ENCODE results near the gene ILDR2.

The ILDR2 gene

DNA sequence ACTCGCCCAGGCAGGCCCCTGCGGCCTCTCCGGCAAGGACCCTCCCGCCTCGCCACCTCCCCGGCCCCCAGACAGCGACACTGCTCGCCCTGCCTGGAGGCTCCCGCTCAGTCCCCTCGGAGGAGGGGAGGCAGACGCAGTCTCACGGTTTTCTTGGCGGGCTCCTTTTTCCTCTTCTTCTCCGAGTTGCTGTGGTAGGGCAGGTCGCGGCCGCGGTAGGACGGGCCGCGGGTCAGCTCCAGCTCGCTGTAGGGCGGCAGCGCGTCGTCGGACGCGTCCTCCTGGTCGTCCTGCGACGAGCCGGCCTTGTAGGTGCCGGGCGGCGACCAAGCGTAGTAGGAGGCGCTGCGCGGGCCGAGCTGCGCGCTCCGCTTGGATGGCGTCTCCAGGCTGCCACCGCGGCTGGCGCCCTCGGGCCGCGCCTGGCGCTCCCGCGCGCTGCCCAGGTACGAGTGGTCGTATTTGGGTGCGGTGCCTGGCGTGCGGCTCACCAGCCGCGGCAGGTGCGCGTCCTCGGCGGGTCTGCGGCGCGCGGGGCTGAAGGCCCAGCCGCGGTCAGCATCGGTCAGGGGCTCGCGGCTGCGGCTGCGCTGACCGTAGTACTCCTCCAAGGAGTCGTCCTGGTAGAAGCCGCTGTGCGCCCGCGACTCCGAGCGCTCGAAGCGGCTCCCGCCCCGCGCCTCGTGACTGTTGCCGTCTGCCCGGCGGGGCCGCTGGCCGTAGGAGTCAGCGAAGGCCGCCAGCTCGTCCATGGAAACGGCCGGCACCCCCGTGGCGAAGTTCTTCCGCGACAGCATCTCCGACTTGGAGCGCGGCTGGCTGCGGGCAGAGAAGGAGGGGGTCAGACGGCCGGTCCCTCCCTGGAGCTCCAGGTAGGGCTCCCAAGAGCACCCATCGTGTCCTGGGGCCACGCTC lies 54.5 kb downstream of the ILDR2 start:
- DNase-seq: no peak

DNA sequence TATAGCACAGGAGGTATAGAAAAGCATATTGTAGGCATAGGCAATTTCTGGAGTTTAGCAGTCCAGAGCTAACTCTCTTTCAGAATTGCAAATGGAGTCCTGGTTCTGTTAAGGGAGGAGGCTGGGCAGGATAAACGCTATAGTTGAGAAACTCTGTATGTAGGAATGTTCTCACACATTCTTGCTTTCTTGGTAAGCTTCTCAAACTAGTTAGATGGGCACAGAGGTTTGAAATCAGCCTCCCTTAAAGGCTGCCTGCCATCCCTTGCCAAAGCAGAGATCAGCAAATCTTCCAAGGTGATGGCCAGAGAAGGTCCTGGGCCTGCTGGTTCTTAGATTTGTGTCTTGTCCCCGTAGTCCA lies 56.4 kb downstream of the ILDR2 start:
- DNase-seq: no peak

DNA sequence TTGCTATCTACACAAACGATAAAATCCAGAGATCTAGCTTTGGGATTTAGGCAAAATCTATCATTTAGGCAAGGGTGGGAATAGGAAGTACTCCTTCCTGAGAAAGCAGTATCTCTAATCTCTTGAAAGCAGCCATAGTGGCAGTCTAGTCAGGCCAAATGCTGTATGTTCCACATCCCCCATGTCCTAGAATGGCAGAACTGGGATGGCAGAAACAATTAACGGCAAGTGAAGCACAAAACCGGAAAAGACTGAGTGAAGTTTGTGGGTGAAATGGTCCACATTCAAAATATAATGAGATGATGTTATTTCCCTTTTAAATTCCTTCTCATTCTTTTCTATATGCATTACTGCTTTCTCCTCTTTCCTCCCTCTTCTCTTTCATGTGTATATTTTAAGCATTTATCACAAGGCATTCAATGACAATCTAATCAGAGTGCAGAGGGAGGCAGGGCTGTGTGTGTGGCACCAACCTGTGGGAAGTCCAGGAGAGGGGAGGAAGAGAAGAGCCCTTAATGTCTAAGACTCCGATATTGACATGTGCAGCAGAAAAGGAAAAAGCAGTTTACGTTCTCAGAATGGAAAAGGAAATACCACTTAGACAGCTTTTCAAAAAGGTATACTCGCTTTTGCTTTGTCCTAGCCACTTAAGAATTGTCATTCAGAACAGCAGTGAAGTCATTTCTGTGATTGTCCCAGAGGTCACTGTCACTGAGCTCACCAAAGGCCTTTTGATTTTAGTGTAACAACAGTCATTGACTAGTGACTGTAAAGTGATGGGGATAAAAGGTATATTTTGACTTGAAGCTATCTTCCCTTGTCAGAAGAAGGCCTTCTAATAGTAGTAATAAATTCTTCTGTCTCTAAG lies 57.0 kb downstream of the ILDR2 start:
- DNase-seq: no peak

DNA sequence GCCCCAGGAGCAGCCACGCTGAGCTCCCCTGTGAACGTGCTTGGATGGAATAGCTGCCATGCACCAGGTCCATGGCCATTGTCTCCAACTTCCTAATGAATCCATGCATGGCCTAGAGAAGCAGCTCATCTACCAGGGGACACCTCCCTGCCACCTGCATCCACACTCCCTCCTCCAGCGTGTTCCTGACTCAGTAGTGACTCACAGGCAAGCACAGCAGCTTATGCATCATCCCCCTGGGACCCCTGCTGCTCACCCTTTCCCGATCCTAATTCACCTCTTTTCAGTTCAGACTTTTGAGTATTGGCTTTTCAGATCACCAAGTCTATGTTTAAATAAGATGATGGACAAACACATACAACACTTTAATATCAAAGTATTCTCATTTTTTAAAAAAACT lies 59.4 kb downstream of the ILDR2 start:
- no peak for DNase-seq

DNA sequence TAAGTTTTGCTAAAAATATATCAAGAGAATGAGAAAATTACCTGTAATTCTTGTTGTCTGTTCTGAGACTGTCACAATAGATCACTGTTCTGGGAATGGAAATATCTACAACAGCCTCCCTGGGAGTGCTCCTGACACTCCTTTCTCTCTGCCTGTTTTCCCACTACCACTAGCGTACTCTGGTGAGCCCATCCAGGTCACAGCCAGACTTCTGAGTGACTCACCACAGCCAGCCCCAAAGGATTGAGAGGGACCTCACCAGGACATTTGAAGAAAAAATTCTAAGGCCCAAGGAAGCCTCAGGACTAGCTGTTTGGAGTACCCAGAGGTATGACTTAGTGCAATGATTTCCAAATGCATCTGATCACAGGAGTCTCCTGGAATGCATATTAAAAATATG lies 60.3 kb downstream of the ILDR2 start:
- no peak for DNase-seq

DNA sequence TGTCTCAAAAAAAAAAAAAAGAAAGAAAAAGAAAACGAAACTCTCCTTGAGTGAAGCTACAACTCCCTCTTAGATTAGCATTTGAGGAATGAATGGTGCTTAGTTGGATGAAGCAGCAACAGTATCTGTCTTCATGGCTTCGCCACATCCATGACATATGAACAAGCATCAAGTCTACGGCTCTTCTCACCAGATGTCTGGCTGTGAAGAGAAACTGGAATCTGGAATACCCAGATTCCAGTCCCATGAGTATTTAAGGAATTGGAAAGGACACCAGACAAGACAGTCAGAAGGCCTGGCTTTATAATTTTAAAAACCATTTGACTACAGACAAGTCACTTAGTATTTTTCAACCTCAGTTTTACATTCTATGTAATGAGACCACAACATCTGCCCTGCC lies 61.2 kb downstream of the ILDR2 start:
- DNase-seq: no peak

DNA sequence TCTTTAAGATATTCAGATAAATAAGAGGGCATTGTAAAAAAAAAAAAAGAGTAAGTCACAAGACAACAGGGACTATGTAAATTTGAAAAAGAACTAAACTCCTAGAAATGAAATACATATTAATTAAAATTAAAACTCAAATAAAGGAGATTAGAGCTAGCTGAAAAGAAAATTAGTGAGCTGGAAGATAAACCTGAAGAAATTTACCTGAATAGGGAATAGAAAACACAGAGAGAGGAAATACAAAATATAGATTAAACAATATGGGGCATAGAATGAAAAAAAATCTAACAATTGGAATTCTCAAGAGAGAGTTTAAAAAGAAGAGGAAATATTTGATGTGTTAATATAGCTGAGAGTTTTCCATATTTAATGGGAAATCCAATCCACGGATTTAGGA lies 63.7 kb downstream of the ILDR2 start:
- DNase-seq: no peak

DNA sequence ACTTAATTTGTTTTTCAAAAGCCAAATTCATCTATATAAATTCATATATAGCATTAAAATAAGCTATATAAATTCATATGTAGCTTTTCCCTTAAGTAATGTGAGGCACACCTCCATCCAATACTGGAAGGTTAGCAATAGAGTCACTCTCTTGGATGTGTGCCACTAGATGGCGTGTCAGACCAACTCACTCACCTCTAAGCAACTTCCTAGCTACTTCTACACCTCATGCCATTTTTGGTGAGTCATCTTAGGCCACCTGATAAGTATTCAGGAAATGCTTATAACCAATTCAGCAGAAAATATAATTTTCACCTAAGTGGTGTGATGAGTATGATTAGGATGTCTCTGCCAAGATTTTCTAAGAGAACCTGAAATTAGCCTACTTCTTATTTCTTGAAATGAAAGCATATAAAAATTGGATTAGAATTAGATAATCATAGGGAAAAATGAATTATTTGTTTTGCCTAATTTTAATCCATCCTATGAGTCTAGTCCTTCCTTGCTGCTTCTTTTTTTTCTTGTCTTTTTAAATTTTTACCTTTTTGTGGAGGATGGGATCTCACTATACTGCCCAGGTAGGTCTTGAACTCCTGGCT lies 64.8 kb downstream of the ILDR2 start:
- DNase-seq: peak; percentile 30 to 76 (median 62)

DNA sequence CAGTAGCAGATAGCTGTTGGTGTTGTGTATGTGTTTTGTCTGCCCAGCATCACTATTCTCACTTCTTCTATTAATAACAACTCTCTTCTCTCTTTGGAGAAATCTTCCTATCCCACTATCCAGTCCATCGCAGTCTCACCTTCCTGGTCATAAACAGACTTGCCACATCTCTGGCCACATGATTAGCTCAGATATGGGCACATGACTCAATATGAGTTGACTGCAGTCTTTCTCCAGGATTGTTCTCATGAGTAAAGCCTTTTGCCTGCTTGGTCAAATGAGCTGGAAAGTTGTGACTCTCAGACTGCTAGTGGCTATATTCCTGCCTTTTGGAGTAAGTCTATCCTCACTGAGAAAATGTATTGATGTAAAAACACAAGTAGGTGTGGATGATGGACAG lies 66.4 kb downstream of the ILDR2 start:
- DNase-seq: no peak

DNA sequence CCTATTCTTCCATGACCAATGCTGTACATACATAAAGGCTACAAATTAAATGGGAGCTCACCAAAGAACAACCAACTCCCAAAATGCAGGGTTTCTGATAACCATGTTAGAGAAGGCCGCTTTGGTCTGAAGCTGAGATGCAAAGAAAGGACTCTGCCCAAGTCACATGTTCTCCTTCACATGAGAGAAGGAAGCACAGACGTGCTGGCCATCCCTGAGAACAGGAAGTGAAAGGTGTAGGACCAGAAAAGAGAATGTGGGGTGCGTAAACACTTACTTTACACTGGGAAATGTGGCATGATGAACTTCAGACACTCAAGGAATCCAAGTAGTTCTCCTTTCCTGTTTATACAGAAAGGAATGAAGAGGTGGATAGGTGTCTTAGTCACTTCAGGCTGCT lies 67.6 kb downstream of the ILDR2 start:
- no peak for DNase-seq

DNA sequence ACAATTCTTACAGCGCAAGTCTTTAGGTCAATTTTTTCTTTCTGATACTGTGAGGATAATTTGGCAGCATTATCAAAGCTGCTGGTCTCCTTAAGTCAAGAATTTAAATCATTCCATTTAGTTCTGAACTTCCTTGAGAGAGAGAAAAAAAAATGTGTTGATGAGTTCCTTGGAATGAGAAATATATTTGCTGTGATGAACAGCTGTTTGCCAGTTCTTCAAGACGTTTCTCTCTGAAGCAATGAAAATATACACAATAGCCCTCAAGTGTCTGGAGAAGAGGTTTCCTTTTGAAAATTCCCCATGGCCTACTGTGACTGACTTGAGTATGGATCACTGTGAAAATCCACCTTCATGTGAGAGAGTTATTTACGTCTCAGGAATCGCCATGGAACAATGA lies 68.3 kb downstream of the ILDR2 start:
- DNase-seq: no peak

DNA sequence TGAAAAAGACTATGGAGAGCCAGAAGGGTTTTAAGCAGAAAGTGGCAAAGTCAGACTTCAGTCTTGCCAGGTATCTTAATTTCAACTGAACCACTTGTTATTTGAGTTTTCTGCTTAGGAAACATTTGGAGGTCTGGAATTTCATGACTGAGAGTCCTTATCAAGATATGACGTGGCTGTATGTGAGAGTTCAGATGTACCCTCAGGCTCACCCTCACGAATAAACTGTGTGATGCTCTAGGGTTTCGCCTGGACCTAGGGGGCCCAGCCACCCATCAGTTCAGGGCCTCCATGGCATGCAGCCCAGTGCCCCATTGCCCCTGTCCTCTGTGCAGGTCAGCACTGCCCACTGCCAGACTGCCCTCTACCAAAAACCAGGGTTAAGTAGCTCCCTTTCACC lies 68.7 kb downstream of the ILDR2 start:
- DNase-seq: no peak

DNA sequence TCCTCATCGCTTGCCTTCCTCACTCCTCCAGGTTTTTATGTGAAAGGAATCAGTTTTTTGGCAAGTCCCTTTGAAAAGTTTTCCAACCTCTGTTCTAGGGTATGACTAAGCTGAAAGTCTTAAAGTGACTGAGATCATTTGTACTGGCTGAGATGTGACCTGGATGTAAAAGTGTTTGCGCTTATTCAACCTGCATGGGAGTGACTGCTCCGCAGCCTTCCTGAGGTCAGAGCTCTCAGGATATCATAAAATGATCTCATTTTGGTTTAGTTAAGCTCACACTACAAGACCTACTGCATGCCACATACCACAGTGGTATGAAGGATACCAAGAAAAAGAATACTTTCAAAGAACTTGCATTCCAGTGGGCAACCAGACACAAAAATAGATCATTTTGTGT lies 69.4 kb downstream of the ILDR2 start:
- no peak for DNase-seq

DNA sequence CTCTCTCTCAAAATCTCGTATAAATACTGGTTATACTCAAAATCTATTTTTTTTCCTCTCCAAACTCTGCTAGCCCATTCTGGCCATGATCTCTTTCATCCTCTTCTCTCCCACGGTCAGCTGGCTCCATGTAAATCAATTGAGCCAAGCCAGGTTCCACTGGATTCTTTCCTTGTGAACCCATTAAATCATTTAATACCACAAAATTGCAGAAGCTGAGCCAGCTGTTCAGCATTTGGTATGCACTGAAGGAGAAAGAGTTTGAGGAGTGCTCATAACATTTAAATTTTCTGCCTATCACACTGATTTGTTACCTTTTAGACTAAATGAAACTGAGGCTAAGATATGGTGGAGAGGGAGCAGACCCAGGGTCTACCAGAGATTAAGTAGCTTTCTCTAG lies 70.2 kb downstream of the ILDR2 start:
- no peak for DNase-seq

DNA sequence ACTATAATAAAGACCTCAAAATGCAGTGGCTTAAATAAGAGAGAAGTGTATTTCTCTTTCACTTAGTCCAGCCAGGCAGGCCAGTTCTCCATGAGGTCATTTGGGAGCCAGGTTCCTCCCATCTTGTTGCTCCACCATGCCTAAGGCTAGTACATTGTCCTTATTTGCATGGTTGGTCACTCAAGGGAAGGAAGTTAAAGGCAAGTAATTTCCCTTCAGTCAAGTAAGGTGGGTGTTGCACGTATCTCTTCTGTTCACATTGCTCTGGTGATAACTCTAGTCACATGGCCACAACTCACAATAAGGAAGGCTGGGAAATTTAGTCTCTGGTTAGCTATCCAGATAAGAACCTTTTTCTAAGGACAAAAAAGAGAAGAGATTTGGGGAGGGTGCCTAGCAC lies 72.1 kb downstream of the ILDR2 start:
- DNase-seq: no peak

DNA sequence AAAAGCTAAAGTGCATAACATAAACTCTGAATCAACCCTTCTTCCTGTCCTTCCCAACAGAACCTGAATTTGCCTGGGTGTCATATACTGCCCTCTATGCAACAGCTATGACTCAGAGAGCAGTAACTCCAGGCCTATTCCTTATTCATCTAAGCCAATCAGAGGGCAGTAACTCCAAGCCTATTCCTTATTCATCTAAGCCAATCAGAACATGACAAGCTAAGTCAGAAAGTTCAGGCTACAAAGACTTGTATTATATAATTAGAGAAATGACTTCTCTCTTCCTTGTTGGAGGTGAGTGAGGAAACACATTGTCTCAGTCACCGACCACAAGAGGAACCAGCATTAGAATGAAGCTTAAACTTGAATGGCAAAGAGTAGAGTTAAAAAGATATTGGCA lies 73.1 kb downstream of the ILDR2 start:
- DNase-seq: no peak

DNA sequence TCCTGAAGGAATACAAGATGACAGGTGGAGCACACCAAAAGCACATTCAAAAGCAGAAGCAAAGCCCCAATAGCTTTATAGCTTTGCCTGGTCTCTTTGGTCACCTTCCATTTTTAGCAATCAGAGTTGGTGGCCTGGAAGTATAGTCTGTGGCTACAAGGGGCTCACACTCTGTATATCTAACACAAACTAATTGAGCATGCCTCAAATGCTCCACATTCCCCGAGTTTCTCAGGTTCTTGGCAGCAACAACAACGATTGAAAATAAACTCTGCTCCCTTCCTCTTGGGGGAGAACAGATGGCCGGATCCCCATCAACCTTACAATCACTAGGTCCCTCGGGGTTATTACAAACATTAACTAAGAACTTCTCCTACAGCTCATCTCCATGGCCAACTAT lies 74.4 kb downstream of the ILDR2 start:
- no peak for DNase-seq

DNA sequence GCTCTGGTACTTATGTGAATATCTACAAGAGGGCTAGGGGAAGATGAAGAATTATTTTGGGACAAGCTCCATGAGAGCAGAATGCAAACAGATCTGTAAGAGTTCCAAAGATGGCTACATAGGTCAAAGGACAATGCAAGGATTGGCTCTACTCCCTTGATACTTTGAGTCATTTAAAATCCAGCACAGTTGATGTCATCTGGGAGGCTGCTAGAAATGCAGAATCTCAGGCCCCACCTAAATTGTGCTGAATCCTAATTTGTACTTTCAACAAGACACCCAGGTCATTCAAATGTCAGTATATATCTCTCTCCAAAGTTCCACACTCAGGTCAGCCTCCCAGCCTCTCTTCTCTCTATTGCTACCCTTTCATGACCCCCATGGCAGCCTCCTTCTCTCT lies 75.6 kb downstream of the ILDR2 start:
- DNase-seq: no peak

DNA sequence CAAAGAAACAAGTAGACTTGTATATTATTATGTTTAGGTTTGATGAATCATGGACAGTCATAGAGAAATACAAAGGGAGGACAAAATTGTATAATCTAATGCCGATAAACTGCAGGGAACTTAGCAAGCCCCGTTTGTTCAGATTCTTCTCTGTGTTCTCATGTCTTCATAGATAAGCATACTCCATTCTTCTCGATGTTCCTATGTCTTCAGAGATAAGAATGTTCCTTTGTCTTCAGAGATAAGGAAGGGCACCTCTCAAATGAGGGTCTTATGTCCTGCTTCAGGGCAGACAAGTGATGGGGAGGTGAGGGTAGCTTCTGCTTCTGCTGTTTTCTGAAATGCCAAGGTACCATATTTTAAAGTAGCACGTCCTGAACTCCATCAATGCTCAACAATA lies 79.6 kb downstream of the ILDR2 start:
- no peak for DNase-seq

DNA sequence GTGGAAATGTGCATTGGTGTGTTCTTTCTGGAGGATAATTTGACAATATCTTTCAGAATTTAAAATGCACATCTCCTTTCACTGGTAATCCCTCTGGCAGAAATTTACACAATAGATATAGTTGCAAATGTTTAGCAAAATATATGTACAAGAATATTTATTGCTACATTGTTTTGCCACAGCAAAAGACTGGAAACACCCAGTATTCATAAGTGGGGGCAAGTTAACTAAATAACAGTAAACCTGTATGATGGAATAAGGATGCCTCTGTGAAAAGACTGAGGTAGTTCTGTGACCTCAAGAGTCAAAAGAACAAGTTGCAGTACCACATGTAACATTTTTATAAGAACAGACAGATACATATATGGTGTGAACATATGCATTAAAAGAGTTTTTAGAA lies 85.6 kb downstream of the ILDR2 start:
- no peak for DNase-seq

DNA sequence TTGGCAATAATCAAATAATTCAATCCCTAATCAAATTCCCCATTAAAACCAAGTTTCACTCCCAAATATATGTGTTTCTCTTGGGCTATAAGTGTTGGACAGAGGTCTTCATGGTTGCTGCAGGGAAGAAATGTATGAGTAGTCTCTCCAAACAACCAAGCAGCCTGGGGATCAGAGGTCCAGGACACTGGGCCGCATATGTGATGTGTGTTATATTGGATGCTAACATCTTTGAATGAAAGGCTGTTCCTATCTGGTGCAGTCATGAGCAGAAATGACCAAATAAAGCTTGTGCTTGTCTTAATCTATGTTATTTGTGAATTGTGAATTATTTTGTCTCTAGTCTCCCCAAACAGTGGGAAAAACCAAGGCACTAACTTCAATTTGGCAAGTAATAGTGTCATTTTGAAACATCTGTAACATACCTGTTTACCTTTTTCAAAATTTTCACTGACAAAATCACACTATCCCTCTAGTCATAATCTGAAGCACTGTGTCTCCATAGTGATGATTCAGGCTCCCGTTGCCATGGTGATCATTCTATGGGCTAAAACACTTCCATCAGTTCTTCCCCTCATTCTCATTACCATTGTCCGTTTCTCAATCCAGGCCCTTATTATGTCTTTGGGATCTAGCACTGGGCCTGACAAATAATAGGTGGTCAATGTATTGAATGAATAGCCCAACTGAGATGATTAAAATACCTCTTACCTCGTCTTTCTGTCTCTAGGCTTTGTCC lies 86.8 kb downstream of the ILDR2 start:
- DNase-seq: no peak

DNA sequence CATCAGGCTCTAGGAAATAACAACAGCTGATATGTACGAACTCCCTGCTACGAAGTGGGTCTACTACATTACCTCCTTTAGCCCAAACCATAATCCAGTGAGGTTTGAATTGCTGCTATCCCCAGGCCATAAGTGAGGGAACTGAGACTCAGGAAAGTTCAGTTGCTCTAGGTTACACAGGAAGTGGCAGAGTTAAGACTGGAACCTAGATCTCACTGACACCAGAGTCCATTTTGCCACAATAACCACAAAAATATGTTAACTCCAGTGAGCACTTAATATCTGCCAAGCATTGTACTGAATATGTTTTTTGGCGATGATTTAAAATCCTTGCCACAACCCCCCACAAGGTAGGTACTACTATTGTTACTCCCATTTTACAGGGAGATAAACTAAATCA lies 90.4 kb downstream of the ILDR2 start:
- DNase-seq: no peak

DNA sequence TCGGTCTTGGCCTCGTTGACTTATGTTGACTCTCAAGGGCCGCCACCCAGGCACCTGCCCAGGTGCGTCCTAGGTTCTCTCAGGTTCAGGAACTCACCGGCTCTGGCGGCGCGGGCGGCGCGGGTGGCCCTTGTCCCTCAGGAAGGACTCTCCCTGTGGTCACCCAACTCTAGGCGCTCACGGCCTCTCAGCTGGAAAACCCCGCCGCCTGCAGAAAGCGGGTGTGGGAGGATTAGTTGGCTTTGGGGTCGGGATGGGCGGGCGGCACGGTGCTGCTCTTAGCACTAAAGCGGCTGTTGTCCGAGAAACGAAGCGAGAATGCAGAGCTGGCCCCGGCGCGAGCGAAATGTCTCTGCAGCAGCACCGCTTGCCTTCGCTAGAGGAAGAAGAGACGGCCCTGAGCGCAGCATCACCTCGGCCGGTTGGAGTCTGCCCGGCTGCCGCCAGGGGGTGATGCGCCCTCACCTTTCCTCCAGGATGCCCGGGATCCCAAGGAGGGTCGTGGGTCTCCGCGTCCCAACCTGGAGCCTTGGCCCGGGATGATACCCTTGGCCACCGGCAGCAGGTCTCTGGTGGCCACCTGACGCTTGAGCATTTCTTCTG lies 91.2 kb downstream of the ILDR2 start:
- peak in 3 of 6 experiments; percentile 5 to 14 (median 8) for DNase-seq

All from stimulated activated naive CD4-positive, alpha-beta T cell (primary cell).